GM12878 (cell line): ENCODE results near the gene CHRNA9.

Experiments used
- POLR2A ChIP-seq: IDR thresholded peaks from 2 replicates; pipeline ENCODE4 v1.6.1; 2011; ENCODE audit warnings: low read depth, mild to moderate bottlenecking, low read length
- RCOR1 ChIP-seq: conservative IDR thresholded peaks from 2 replicates; pipeline ENCODE4 v1.6.1; 2012; ENCODE audit warnings: low read depth, low read length, improper control_type of control experiment
- STAT1 ChIP-seq: fragments of 450-650 bp; conservative IDR thresholded peaks from 2 replicates; pipeline ENCODE4 v1.6.1; 2014; ENCODE audit warnings: antibody characterized with exemption, mild to moderate bottlenecking
- TCF12 ChIP-seq: IDR thresholded peaks from 2 replicates; pipeline ENCODE4 v1.6.1; 2011; ENCODE audit warnings: low read depth, mild to moderate bottlenecking, low read length
- TF ChIP-seq, protein P1 (sequence below), 3 experiments: IDR thresholded peaks in 2 of 3; conservative IDR thresholded peaks in 1 of 3; 2 replicates each; pipeline ENCODE4 v1.5.1; 2011; ENCODE audit warnings: low read depth in 3 of 3, low read length in 3 of 3, mild to moderate bottlenecking in 3 of 3, control low read depth in 2 of 3, moderate library complexity in 2 of 3, inconsistent platforms in 1 of 3, mixed read lengths in 1 of 3; ENCODE audit not compliant: control insufficient read depth in 2 of 3, insufficient read depth in 1 of 3; ENCODE audit errors: extremely low read depth in 1 of 3

DNA sequence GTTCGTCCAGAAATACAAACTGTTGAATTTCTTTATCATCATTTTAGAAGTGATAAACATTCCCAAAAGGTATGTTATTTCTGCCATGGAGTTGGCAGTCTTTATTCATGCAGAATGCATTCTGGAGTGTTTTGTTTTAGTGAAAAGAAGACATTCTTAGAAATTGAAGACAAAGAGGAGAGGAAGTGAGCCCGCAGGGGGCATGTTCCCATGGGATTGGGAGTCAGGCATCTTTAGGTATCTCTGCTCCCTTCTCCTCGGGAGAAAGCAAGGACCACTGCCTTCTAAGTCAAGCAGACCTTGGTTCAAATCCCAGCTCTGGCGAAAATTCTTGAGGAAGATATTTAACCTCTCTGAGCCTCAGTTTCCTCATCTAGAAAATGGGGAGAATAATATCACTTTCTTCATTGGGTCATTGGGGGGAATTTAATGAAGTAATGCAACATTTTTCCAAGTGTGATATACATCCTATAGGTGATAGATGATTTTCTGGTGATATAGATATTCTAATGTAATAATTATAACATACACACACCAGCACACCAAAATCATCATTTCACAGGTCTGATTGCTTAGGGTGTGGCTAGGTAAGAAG is 26.5 kb upstream of the CHRNA9 start:
- TF ChIP-seq RCOR1 = no peak
- no peak for TF ChIP-seq STAT1
- no peak for TF ChIP-seq POLR2A
- no peak for TF ChIP-seq TCF12
- TF ChIP-seq, protein P1, sequence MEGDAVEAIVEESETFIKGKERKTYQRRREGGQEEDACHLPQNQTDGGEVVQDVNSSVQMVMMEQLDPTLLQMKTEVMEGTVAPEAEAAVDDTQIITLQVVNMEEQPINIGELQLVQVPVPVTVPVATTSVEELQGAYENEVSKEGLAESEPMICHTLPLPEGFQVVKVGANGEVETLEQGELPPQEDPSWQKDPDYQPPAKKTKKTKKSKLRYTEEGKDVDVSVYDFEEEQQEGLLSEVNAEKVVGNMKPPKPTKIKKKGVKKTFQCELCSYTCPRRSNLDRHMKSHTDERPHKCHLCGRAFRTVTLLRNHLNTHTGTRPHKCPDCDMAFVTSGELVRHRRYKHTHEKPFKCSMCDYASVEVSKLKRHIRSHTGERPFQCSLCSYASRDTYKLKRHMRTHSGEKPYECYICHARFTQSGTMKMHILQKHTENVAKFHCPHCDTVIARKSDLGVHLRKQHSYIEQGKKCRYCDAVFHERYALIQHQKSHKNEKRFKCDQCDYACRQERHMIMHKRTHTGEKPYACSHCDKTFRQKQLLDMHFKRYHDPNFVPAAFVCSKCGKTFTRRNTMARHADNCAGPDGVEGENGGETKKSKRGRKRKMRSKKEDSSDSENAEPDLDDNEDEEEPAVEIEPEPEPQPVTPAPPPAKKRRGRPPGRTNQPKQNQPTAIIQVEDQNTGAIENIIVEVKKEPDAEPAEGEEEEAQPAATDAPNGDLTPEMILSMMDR (IDR thresholded peaks at IDR 0.05 in 2 of 3, conservative IDR thresholded peaks at IDR 0.05 in 1 of 3; ENCODE audit: control insufficient read depth in 2 of 3, extremely low read depth in 1 of 3, insufficient read depth in 1 of 3, low read depth in 3 of 3, low read length in 3 of 3) = no peak
